HEK293T (cell line): ENCODE measurements around the gene TAF11L13.
"Not testable (repeated sequence)": the region's sequence is repeated elsewhere in the genome, so short reads cannot be mapped to it uniquely, and the experiment has no call there.

Source experiments
- CTCF ChIA-PET: fragments of 350-600 bp; formaldehyde crosslinking; extraction: SDS; loops from one replicate; lab custom pipeline; 2021; ENCODE audit warnings: antibody characterized with exemption, inconsistent platforms; lab: Yijun Ruan, JAX
- POLR2A ChIA-PET: fragments of 350-600 bp; formaldehyde crosslinking; extraction: SDS; loops from one replicate; lab custom pipeline; 2020; ENCODE audit warnings: antibody characterized with exemption, inconsistent platforms; lab: Yijun Ruan, JAX
- DNase-seq: peaks from one replicate; pipeline ENCODE4 v3.0.0; 2012; ENCODE audit warnings: mixed read lengths; ENCODE audit errors: extremely low spot score
- ARNT ChIP-seq: fragments of 450-650 bp; IDR thresholded peaks from 2 replicates; pipeline ENCODE4 v1.6.1; 2017; ENCODE audit warnings: mild to moderate bottlenecking
- BHLHE40 ChIP-seq: fragments of 450-650 bp; IDR thresholded peaks from 2 replicates; pipeline ENCODE4 v1.6.1; 2016; ENCODE audit warnings: mild to moderate bottlenecking, moderate library complexity, borderline replicate concordance
- CTBP1 ChIP-seq: fragments of 450-650 bp; IDR thresholded peaks from 2 replicates; pipeline ENCODE4 v1.6.1; 2016; ENCODE audit warnings: borderline replicate concordance
- ELF4 ChIP-seq: fragments of 450-650 bp; IDR thresholded peaks from 2 replicates; pipeline ENCODE4 v1.6.1; 2017; ENCODE audit warnings: antibody characterized with exemption
- FOXA1 ChIP-seq: fragments of 450-650 bp; IDR thresholded peaks from 2 replicates; pipeline ENCODE4 v1.6.1; 2016; ENCODE audit warnings: mild to moderate bottlenecking
- FOXK2 ChIP-seq: fragments of 450-650 bp; IDR thresholded peaks from 2 replicates; pipeline ENCODE4 v1.6.1; 2016; ENCODE audit warnings: mild to moderate bottlenecking
- FOXM1 ChIP-seq: fragments of 450-650 bp; IDR thresholded peaks from 2 replicates; pipeline ENCODE4 v1.6.1; 2017; ENCODE audit warnings: mild to moderate bottlenecking, borderline replicate concordance
- HDGF ChIP-seq: fragments of 450-650 bp; IDR thresholded peaks from 2 replicates; pipeline ENCODE4 v1.6.1; 2017; ENCODE audit warnings: antibody characterized with exemption, borderline replicate concordance
- L3MBTL2 ChIP-seq: fragments of 450-650 bp; conservative IDR thresholded peaks from 2 replicates; pipeline ENCODE4 v1.6.1; 2016; ENCODE audit warnings: mild to moderate bottlenecking
- LEF1 ChIP-seq: fragments of 450-650 bp; IDR thresholded peaks from 2 replicates; pipeline ENCODE4 v1.6.1; 2017; ENCODE audit warnings: mild to moderate bottlenecking, borderline replicate concordance
- NFRKB ChIP-seq: fragments of 450-650 bp; IDR thresholded peaks from 2 replicates; pipeline ENCODE4 v1.6.1; 2016; ENCODE audit warnings: mild to moderate bottlenecking, moderate library complexity
- SP1 ChIP-seq: fragments of 450-650 bp; IDR thresholded peaks from 2 replicates; pipeline ENCODE4 v1.6.1; 2017
- SUZ12 ChIP-seq: fragments of 450-650 bp; IDR thresholded peaks from 2 replicates; pipeline ENCODE4 v1.6.1; 2016; ENCODE audit warnings: mild to moderate bottlenecking
- TARDBP ChIP-seq: fragments of 450-650 bp; IDR thresholded peaks from 2 replicates; pipeline ENCODE4 v1.6.1; 2016
- ZNF384 ChIP-seq: fragments of 450-650 bp; IDR thresholded peaks from 2 replicates; pipeline ENCODE4 v1.6.1; 2016
- TF ChIP-seq, protein P1 (sequence below): fragments of 450-650 bp; IDR thresholded peaks from 2 replicates; pipeline ENCODE4 v1.6.1; 2016

The TAF11L13 gene

DNA sequence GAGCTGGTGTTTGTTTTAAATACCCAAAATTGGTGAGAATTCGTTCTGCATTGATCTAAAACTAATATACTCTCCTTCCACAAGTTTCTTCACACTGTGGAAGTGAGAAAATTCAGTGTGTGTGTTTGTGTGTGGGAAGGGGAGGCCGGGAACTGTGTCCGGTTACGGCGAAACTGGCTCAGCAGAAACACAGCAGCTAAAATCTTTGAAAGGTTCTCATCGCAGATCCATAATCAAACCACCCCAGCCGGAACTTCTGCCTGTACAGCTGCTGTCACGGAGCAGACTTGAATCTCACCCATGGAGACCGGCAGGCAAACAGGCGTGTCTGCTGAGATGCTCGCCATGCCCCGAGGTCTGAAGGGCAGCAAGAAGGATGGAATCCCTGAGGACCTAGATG lies at the start of gene TAF11L13:
TSS of gene TAF11L13 (plus strand) at position 301 of the 400 bp plus-strand sequence.
- POLR2A ChIA-PET, DNase-seq, CTCF ChIA-PET: not testable (repeated sequence)

GRCh38 chr5:17585658-17586057 lies 46.2 kb upstream of the TAF11L13 start, which contains the start of gene TAF11L7:
Gene TAF11L7, minus strand, starts transcription at chr5:17585758.
- CTCF ChIA-PET, DNase-seq, POLR2A ChIA-PET: not testable (repeated sequence)

DNA sequence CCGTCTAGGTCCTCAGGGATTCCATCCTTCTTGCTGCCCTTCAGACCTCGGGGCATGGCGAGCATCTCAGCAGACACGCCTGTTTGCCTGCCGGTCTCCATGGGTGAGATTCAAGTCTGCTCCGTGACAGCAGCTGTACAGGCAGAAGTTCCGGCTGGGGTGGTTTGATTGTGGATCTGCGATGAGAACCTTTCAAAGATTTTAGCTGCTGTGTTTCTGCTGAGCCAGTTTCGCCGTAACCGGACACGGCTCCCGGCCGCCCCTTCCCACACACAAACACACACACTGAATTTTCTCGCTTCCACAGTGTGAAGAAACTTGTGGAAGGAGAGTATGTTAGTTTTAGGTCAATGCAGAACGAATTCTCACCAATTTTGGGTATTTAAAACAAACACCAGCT lies 41.0 kb upstream of the TAF11L13 start, which contains the start of gene TAF11L8:
TSS of gene TAF11L8 (minus strand) at position 101 of the 400 bp plus-strand sequence.
- DNase-seq, CTCF ChIA-PET, POLR2A ChIA-PET: not testable (repeated sequence)

- POLR2A ChIA-PET, DNase-seq, CTCF ChIA-PET: not testable (repeated sequence)
Measured at GRCh38 chr5:17594255-17594654, 37.6 kb upstream of the TAF11L13 start, which contains the start of gene TAF11L9. Gene TAF11L9, minus strand, starts transcription at chr5:17594394.

- CTCF ChIA-PET, DNase-seq, POLR2A ChIA-PET: not testable (repeated sequence)
Measured at GRCh38 chr5:17597728-17598127, 34.2 kb upstream of the TAF11L13 start, which contains the start of gene TAF11L10. Gene TAF11L10, minus strand, starts transcription at chr5:17597828.

- CTCF ChIA-PET, POLR2A ChIA-PET, DNase-seq: not testable (repeated sequence)
Measured at GRCh38 chr5:17603880-17604279, 28.0 kb upstream of the TAF11L13 start, which contains the start of gene TAF11L11. Gene TAF11L11, plus strand, starts transcription at chr5:17604183.

DNA sequence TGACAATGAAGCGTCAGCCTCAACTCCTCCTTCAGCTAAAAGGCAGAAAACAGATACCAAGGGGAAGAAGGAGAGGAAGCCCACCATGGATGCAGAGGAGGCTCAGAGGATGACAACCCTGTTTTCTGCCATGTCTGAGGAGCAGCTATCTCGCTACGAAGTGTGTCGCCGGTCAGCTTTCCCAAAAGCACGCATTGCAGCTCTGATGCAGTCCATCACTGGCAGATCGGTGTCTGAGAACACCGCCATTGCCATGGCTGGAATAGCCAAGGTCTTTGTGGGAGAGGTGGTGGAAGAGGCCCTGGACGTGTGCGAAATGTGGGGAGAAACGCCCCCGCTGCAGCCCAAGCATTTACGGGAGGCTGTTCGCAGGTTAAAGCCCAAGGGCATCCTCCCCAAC lies 26.9 kb upstream of the TAF11L13 start:
- ChIA-PET CTCF (no interaction called here), POLR2A (no interaction called here)
- no peak for DNase-seq
- TF ChIP-seq ZNF384 (no peak), TARDBP (no peak), FOXA1 (no peak)

- DNase-seq, POLR2A ChIA-PET, CTCF ChIA-PET: not testable (repeated sequence)
Measured at GRCh38 chr5:17607461-17607860, 24.4 kb upstream of the TAF11L13 start.

DNA sequence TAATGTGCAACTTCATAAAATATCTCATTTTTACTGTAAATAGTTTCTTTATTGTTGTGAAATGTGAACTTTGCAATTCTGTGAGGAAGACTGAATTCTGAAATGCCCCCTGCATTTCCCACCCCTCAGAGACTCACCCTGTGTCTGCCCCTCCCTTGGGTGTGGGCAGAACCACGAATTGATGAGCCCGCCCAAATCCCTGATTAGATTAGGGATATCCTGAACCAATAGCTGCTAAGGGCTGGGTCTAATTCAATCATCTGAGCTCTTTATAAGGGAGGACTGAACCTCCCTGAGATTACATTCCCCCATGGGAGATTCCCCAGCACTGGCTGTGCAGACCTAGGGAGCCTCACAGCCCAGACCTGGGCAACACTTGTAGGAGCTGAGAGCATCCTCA lies 21.8 kb upstream of the TAF11L13 start, which contains the start of gene TAF11L12:
TSS of gene TAF11L12 (plus strand) at position 301 of the 400 bp plus-strand sequence.
- CTCF ChIA-PET, DNase-seq, POLR2A ChIA-PET: not testable (repeated sequence)

DNA sequence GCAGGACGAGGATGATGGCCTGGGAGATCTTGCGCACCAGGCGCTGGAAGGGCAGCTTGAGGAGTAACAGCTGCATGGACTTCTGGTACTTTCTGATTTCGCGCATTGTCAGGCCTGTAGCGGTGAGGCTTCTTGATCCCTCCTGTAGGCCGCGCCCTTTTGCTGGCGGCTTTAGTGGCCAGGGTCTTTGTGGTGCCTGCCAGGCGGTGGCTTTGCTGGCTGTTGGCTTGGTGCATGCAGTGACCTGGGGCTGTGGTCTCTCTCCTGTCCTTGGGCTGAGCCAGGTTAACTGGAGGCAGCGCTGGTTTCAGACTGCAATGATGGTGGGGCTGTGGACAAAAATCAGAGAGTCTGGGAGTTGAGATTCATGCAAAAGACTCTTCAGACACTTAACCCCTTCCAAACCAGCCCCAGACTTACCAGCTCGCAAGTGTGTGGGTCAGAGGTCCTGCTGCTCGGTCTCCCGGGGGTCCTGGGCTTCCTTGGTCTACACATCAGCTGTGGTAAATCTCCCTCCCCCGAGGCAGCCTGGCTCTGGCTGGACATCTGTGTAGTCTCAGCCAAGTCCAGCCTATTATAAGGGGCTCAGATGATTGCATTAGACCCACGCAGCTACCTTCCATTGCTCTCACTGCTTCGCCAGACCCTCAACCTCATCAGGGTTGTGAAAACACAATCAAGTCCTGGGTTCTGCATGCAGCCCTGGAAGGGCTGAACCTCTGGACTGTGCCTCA lies 16.8 kb upstream of the TAF11L13 start:
- no peak for DNase-seq
- POLR2A ChIA-PET, result no interaction called here
- no peak for TF ChIP-seq L3MBTL2
- TF ChIP-seq TARDBP, result no peak
- TF ChIP-seq BHLHE40, result no peak
- TF ChIP-seq SUZ12, result no peak
- TF ChIP-seq ARNT, result no peak
- no peak for TF ChIP-seq FOXM1
- TF ChIP-seq FOXA1, result no peak
- no peak for TF ChIP-seq SP1
- no peak for TF ChIP-seq ZNF384
- TF ChIP-seq FOXK2, result no peak
- TF ChIP-seq LEF1, result no peak
- TF ChIP-seq HDGF, result no peak
- TF ChIP-seq NFRKB, result no peak
- no peak for TF ChIP-seq CTBP1
- no peak for TF ChIP-seq ELF4
- CTCF ChIA-PET, result no interaction called here

- no peak for TF ChIP-seq BHLHE40
- TF ChIP-seq HDGF, result no peak
- no peak for TF ChIP-seq ZNF384
- TF ChIP-seq, protein P1, sequence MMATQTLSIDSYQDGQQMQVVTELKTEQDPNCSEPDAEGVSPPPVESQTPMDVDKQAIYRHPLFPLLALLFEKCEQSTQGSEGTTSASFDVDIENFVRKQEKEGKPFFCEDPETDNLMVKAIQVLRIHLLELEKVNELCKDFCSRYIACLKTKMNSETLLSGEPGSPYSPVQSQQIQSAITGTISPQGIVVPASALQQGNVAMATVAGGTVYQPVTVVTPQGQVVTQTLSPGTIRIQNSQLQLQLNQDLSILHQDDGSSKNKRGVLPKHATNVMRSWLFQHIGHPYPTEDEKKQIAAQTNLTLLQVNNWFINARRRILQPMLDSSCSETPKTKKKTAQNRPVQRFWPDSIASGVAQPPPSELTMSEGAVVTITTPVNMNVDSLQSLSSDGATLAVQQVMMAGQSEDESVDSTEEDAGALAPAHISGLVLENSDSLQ, result no peak
- no peak for TF ChIP-seq SUZ12
- no peak for TF ChIP-seq ARNT
- POLR2A ChIA-PET, result no interaction called here
- CTCF ChIA-PET, result interaction anchor here (0.6 kb wide), 1 partner anchor 113 kb away, joined by 8 read pairs; no protein-coding TSS in a partner anchor
- no peak for DNase-seq
Measured at GRCh38 chr5:17619354-17619753, 12.5 kb upstream of the TAF11L13 start.
